Middle frontal gyrus (tissue), 1 donor: ENCODE measurements around the gene CACNA1I.
"Not testable (repeated sequence)": the region's sequence is repeated elsewhere in the genome, so short reads cannot be mapped to it uniquely, and the experiment has no call there.

Source experiments
- DNase-seq: peaks from one replicate; pipeline ENCODE4 v3.0.0-alpha.2; 2015; ENCODE audit warnings: low spot score; ENCODE audit errors: extremely low spot score

CACNA1I gene

DNA sequence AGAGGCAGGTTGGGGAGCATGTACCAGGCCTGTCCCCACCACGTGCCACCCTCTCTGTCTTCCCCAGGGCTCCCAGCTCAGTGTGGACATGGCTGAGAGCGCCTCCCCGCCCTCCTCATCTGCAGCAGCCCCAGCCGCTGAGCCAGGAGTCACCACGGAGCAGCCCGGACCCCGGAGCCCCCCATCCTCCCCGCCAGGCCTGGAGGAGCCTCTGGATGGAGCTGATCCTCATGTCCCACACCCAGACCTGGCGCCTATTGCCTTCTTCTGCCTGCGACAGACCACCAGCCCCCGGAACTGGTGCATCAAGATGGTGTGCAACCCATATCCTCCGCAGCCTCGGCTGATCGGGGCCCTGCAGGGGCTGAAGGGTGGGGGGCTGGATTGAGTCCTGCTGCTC lies at the start of gene CACNA1I:
Gene CACNA1I (plus strand): TSS at position 89 of the 400 bp plus-strand sequence. CDS start 0 bp downstream, at position 89.
- DNase-seq, result no peak

DNA sequence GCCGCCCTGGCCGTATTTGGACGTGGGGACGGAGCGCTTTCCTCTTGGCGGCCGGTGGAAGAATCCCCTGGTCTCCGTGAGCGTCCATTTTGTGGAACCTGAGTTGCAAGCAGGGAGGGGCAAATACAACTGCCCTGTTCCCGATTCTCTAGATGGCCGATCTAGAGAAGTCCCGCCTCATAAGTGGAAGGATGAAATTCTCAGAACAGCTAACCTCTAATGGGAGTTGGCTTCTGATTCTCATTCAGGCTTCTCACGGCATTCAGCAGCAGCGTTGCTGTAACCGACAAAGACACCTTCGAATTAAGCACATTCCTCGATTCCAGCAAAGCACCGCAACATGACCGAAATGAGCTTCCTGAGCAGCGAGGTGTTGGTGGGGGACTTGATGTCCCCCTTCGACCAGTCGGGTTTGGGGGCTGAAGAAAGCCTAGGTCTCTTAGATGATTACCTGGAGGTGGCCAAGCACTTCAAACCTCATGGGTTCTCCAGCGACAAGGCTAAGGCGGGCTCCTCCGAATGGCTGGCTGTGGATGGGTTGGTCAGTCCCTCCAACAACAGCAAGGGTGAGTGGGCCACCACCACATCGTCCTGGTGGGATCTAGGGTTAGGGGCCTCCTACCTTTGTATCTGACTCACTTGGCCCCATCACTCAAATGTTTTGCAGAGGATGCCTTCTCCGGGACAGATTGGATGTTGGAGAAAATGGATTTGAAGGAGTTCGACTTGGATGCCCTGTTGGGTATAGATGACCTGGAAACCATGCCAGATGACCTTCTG lies 49.3 kb upstream of the CACNA1I start:
- not testable (repeated sequence) for DNase-seq

DNA sequence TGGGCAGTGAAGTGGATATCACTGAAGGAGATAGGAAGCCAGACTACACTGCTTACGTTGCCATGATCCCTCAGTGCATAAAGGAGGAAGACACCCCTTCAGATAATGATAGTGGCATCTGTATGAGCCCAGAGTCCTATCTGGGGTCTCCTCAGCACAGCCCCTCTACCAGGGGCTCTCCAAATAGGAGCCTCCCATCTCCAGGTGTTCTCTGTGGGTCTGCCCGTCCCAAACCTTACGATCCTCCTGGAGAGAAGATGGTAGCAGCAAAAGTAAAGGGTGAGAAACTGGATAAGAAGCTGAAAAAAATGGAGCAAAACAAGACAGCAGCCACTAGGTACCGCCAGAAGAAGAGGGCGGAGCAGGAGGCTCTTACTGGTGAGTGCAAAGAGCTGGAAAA lies 48.5 kb upstream of the CACNA1I start:
- DNase-seq, result not testable (repeated sequence)

DNA sequence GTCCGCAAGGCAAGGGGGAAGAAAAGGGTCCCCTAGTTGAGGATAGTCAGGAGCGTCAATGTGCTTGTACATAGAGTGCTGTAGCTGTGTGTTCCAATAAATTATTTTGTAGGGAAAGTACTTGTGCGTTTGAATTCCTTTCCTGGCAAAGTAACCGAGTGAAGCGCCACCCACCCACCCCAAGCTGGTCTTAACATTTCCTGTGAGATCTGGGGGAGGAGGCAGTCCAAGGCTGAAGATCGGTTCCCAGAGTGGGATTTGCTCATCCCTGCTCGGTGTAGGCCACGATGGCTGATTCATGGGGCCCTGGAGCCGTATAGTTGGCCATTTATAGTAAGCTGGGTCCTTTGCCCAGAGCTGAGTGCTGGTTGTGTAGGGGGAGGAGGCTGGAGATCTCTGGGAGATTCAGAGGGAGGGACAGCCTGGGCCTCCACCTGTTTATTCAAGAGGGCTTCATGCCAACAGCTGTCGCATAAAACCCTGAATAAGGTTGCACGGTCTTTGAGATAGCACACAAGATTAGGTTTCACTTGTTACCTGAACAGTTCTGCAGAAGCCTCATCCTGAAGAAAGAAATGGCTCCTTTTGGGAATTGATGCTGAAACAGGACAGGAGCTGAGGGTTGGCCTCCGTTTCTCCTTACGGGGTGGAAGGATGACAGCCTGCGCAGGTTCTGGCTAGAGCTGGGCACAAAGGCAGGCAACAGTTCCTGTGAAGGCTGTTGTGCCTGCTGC lies 47.8 kb upstream of the CACNA1I start:
- no peak for DNase-seq

DNA sequence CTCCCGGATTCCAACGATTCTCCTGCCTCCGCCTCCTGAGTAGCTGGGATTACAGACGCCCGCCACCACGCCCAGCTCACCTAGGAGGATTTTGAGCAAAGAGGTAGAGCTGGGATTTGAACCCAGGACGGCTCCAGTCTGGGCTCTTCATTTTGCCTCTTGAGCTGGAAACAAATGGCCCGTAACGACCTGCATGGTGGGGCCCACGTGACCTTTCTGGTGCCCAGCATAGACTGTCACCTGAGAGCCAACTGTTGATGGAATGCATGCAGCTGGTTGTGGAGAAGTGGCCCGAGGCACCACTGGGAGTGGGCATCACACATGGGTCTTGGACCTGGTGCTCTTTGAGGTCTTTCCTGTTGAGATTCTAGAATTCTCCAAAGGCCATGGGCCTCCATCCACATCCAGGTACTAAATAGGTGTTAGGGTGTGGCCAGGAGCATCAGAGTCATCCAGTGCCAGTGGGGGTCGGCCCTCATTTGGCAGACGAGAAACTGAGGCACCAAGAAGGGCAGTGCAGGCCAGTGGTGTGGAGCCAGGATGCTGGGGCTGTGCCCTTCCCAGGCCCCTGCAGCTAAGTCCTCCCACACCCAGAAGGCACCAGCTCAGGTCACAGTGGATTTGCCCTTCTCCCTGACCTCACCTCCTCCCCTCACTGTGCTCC lies 46.3 kb upstream of the CACNA1I start:
- no peak for DNase-seq

DNA sequence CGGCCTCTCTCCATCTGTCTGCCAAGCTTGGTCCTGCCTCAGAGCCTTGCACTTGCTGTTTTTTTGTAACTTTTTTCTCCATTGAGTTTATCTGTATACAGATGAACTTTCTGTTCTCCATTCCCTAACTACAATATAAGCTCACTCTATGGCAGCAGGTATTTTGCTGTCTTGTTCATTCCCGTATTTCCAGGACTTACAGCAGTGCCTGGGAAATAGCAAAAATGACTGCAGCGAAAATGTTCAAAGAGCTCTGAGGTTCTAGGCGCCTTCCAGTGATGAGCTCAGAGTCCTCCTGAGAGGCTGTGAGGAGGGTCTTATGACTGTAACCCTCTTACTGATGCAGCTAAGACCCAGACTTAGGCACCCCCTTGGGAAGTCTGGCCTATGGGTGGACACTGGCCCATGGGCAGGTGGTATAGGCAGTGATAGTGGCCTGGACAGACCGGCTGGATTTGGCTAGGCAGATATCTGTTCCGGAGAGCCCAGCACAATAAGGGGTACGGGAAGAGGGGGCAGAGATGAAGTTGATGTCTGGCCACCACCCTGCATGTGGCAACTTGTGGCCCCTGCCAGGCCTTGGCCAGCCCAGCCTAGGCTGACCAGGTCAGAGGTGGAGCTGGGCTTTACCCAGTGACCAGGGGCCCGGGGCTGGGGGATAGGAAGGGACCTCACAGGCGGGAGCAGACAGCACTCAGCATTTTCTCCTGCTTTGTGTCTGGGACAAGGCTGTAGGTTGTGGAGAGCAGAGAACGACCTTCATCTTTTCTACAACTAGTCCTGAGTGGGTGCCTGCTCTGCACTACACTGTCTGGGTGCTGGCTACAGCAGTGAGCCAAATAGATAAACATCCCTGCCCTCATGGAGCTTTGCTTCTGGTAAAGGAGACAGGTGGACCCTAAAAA lies 45.5 kb upstream of the CACNA1I start:
- DNase-seq, result no peak

DNA sequence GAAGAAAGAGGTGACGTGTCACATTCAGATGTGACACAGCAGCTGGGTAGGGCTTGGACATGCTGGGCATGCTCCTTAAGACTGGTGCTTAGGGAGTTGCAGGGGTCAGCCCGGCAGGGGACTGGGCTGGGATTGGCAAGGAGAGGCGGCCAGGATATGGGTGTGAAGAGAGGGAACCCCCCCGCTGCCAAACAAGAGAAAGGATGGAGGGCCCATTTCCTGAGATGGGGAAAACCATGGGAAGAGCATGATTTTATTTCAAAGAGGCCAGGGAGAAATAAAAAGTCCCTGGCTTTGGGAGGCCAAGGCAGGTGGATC lies 44.9 kb upstream of the CACNA1I start:
- no peak for DNase-seq

DNA sequence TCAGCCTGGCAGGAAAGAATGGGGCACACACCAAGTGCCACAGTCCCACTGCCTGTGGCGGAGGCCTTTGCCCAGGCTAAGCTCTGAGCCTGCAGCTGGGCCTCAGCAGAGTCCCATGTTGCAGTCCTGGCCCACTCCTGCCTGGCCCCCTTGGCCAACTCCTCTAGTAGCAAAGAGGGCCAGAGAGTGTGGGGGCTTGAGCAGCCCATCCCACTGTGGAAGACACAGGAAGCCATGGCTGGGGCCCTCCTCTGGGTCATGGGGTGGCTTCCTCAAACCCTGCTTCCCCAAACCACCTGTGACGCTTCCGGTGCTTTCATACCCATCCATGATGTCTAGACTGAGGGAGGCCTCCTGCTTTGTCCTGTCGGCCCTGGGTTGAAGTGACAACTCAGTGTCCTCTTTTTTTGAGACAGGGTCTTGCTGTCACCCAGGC lies 43.8 kb upstream of the CACNA1I start:
- DNase-seq, result no peak

DNA sequence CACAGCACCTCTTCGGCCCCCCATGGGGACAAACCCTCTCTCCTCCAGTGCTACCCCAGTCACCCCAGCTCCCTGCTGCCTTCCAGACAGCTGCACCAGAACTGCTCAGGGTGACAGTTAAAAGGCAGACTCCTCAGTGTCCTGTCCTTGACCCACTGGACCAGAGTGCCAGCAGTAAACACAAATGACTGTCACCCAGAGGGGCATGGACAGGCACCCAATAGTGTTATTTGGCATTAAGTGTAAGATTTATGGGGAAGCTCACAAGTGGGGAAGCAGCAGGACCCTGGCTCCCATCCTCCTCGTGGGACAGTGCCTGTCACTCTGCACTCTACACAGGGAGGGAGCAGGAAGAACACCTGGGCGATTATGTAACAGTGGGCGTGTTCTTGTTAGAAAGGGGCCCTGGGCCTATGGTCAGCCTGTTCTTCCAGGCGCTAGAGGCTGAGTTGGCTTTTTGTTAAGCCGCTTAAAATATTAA lies 43.0 kb upstream of the CACNA1I start:
- no peak for DNase-seq

DNA sequence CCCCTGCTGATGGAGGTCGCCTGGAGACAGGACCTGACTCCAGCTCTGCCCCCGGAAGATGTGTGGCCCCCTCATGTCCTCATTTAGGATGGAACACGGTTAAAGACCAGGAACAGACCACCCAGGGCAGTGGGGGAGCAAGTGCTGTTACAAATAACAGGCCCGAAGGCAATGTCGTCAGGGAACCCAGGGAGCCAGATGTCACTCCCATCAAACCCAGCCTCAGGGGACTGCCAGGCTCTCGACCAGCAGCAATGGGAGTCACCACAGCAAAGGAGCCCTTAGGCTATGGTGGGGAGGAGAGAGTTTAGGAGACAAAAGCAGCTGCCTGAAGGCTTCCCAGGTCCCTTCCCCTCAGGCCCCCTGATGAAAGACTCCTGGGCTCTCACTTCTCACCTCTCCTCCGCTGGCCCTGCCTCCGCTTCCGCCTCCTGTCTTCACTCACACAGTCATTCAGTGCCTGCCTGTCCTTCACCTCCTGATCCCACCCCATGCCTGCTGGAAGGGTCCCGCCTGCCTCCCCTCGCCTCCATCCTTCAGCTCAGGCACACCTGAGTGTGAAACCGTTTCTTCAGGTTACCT lies 42.4 kb upstream of the CACNA1I start:
- no peak for DNase-seq

DNA sequence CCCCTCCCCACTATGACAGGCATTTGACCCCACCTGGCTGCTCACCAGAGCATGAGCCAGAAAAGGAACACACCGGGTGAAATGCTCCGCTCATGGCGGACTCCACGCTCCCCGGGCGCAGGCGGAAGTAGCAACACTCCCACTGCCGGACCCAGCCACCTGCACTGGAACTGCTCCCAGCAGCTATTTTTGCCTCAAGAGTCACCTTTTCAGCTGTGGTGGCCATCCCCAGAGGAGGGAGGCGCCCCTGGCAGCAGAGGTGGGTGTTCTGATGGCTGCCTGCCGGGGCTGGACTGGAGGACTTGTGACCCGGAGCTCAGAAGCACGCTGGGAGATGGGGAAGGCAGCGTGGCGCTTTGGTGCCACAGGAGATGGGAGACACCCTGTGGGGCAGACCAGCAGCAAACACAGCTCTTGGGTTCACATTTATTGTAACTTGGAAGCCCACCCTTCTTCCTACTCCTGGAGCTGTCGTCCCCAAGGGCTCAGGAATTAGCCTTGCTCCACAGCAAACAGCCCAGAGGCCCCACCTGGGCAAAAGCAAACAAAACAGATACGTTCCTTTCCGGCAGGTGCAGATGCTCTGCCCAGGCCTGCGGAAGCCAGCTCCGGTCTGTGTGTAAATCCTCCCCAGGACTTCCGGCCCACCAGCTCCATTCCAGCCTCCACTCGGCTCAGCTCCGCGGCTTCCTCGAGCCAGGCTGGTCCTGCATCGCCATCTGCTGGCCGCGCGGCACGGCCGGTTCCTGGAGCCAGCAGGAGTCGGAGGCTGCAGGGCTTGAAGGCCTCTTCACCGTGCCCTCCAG lies 41.7 kb upstream of the CACNA1I start:
- DNase-seq, result peak; percentile 73

DNA sequence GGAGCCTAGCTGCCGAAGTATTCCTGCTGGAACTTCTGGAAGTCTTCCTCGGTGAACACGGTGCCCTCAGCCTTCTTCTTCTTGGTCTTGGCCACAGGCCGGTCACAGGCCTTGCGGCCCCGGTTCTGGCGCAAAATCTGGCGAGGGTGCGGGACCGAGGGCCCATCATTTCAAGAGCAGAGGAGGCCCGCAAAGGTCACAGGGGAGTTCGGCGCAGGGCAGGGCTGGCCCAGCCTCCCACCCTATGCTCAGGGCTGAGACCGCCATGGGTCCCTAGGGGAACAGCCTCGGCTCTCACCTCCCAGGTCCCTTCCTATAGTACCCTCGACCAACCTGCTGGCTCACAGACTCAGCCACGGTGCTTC lies 41.1 kb upstream of the CACNA1I start:
- DNase-seq, result no peak

DNA sequence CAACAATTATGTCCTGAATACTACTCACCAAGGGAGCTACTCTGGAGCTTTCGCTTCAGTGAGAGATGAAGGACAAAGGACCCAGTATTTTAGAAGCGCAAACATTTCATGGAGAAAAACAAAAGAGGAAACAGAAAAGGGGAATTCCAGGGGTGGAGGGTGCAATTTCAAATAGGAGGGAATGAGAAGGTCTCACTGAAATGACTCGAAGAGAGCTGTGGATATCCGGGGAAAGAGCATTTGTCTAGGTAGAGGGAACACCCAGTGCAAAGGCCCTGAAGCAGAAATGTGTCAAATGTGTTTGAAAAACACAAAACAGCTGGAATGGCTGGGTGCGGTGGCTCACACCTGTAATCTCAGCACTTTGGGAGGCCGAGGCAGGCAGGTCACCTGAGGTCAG lies 40.4 kb upstream of the CACNA1I start:
- no peak for DNase-seq

DNA sequence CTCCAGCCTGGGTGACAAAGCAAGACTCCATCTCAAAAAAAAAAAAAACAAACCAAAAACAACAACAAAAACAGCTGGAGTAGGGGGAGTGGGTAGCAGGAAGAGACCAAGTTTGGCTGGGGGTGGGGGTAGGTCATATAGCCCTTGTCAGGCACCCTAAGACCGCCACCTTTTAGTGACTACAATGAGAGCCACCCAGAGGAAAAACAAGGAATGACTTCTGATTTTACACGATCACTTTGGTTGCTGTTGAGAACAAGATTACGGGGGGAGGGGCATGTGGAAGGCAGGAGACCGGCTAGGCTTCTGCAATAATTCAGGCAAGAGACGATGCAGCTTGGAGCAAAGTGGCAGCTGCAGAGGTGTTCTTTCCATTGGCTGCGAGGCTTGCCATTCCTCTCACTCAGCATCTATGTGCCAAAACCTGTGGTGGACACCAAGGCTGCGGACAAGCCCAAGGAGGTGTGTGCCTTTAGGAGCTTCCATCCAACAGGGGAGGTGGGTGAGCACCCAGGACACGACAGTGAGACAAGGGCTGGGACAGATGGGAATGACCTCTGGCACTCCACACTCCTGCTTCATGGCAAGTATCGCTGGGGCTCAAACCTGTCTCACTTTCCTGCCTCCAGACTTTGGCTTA lies 39.7 kb upstream of the CACNA1I start:
- DNase-seq, result no peak

DNA sequence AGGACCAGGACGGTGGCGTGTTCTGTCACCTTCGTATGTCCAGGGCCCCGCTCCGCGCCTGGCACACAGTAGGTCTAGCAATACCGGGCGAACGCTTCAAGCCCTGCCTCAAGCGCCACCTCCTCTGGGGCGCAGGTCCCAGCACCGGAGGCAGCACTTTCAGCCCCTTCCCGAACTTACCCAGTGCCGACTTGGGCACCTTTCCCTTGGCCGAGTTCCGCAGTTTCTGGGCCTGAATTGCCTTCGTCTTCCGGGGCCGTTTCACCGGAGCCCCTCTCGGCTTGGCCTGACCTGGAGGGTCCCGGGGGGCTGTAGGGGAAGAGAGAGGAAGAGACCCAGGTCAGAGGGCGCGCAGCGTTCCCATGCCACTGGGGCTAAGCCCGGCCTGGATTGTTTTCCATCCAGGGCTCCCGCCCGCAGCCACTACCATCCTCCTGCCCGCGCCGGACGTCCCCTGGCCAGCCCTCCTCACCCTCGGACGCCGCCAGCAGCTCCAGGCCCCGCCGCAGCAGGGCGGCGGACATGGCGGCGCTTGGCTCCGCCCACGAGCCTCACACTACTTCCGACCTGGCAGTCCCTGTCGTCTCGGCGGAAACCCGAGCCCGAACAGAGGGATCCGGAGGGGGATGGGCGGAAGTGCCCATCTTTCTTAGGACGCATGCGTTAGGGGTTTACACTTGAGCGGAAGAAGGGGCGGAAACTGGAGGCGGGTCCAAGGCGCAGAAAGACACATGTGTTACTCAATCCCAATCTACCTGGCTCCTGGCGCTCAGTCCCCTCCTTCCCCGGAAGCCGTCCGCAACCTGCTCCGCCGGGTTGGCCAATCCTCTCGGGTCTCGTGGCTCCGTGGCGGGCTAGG lies 38.1 kb upstream of the CACNA1I start, which contains the start of gene RPS19BP1:
Gene RPS19BP1 (minus strand): TSS at position 534 of the 859 bp plus-strand sequence. CDS start 10 bp downstream, at position 524.
- peak; percentile 99 for DNase-seq

DNA sequence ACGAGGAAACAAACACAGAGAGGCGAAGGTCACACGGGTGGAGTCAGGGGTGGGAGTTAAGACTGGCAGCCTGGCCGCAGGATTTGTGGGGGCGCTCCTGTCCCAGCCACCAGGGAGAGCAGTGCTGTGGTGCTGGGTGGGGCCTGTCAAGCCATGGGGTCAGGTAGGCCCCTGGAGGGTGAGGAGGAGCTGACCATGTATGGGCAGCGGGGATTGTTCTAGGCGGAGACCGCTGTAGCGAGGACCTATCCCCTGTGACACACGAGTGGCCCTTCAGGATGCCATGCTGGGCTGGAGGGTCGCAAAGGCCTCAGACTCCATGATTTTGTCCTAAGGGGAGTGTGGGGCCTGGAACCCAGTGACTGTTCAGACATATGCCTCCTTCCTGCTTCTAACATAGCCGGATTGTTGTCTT lies 36.5 kb upstream of the CACNA1I start:
- DNase-seq, result no peak

DNA sequence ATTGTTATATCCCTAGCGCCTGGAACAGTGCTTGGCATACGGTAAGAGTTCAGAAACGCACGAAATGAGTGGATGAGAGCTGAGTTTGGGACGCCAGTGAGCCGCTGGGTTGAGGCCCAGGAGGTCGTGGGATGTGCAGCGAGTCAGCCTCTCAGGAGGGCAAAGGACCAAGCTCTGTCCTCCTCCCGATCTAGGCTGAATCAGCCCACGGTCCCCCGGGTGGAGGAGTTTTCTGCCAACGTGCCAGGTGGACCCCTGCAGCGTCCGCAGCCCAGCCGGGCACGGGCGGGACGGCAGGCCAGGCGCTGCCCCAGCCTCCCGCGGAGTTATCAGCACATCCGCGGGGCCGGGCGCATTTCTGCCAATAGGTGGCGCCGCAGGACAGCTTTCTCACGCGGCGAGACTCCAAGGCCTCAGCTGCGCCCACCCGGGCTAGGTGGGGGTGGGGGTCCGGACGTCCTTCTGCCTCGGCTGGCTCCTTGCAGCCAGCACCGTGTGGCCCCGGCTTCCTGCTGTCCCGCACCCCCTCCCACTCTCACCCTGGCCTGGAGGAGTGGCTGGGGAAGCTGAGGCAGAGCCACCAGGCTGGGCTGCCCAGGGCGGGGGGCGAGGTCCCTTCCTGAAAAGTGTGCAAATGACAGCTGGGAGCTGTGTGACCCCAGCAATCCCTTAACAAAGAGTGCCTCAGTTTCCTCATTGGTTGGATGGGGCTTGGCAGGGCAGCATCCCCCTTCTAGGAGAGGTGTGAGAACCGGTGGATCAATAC lies 35.8 kb upstream of the CACNA1I start:
- DNase-seq, result no peak

DNA sequence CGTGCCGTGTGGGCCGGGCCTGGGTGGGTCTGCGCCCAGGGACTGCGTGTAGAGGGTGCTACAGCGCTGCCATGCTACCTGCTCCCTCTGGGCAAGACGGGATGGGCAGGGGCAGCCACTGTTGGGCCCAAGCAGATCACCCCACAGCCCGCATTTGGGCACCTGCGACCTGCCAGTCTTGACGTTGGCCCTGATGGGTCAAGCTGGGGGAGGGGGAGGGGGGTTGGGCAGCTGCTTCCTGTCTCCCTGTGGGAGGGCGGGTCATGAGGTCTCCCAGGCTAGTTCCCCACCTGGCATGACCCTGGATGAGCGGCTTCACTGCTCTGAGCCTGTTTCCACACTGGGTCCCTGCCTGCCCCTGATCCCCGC lies 35.2 kb upstream of the CACNA1I start:
- DNase-seq, result no peak
